ENCODE data around the gene LGALS3BP.

The LGALS3BP gene

GRCh38 chr17:79001190-79002020 is 21.7 kb upstream of the LGALS3BP start:
- TF ChIP-seq EGR1 (IDR thresholded peaks at IDR 0.05): no peak
- no peak for TF ChIP-seq REST (IDR thresholded peaks at IDR 0.05; ENCODE audit: low read depth)
- TF ChIP-seq RAD21 (IDR thresholded peaks at IDR 0.05; ENCODE audit: low read depth): no peak
- TF ChIP-seq, protein P1, sequence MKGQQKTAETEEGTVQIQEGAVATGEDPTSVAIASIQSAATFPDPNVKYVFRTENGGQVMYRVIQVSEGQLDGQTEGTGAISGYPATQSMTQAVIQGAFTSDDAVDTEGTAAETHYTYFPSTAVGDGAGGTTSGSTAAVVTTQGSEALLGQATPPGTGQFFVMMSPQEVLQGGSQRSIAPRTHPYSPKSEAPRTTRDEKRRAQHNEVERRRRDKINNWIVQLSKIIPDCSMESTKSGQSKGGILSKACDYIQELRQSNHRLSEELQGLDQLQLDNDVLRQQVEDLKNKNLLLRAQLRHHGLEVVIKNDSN (IDR thresholded peaks at IDR 0.05): no peak
- no peak for TF ChIP-seq TEAD4 (IDR thresholded peaks at IDR 0.05)
- no peak for TF ChIP-seq YY1 (IDR thresholded peaks at IDR 0.05; ENCODE audit: low read depth)
- no peak for TF ChIP-seq ZBTB7A (IDR thresholded peaks at IDR 0.05; ENCODE audit: low read depth)
- TF ChIP-seq CREB1 (IDR thresholded peaks at IDR 0.05; ENCODE audit: low read depth): no peak

DNA sequence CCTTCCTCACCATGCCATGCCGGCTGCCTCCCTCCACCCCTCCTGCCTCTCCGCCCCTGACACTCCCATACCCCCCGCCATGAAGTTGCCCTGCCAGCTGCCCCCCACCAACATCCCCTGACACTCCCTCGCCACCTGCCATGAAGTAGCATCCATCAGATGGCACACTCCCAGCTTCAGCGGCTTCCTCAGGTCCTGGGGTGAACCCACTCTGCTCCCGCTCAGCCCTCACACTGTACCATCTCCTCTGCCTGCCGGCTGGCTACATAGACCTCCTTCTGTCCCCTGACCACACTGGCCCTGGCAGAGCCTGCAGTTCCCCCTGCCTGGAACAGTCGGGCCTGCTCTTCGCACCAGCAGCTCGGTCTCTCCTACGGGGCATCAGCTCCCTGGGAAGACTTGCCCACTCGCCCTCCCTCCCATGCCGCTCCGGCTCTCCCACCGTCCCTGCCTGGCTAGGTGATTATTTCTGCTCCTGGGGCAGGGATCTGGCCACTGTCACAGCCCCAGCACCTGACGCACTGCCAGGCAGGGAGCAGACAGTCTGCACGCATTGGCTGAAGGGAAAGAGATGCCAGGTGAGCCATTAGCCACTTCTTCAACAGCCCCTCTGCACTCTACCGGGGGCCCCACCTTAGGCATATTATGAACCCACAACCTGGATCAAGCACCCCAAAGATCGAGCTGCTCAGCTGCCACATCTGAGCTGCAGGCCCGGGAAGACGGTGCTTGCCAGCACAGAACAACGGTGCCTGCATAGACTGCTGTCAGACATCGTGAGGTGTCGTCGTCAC is 20.9 kb upstream of the LGALS3BP start:
- no peak for TF ChIP-seq NFIC (IDR thresholded peaks at IDR 0.05)
- no peak for TF ChIP-seq FOXM1 (IDR thresholded peaks at IDR 0.05; ENCODE audit: borderline replicate concordance, low read depth)
- no peak for TF ChIP-seq EP300 (IDR thresholded peaks at IDR 0.05; ENCODE audit: borderline replicate concordance)
- TF ChIP-seq, protein P2, sequence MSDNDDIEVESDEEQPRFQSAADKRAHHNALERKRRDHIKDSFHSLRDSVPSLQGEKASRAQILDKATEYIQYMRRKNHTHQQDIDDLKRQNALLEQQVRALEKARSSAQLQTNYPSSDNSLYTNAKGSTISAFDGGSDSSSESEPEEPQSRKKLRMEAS (IDR thresholded peaks at IDR 0.05): no peak
- TF ChIP-seq TEAD4 (IDR thresholded peaks at IDR 0.05): no peak
- no peak for TF ChIP-seq CEBPB (IDR thresholded peaks at IDR 0.05)
- TF ChIP-seq TCF12 (IDR thresholded peaks at IDR 0.05; ENCODE audit: low read depth): no peak
- TF ChIP-seq TAF1 (IDR thresholded peaks at IDR 0.05; ENCODE audit: low read depth): no peak
- TF ChIP-seq ZBTB7A (IDR thresholded peaks at IDR 0.05; ENCODE audit: low read depth): no peak
- TF ChIP-seq CREB1 (IDR thresholded peaks at IDR 0.05; ENCODE audit: low read depth): no peak
- no peak for TF ChIP-seq RAD21 (IDR thresholded peaks at IDR 0.05; ENCODE audit: low read depth)
- TF ChIP-seq, protein P1 (IDR thresholded peaks at IDR 0.05): no peak
- TF ChIP-seq EGR1 (IDR thresholded peaks at IDR 0.05): no peak
- no peak for TF ChIP-seq REST (IDR thresholded peaks at IDR 0.05; ENCODE audit: low read depth)
- no peak for TF ChIP-seq YY1 (IDR thresholded peaks at IDR 0.05; ENCODE audit: low read depth)

DNA sequence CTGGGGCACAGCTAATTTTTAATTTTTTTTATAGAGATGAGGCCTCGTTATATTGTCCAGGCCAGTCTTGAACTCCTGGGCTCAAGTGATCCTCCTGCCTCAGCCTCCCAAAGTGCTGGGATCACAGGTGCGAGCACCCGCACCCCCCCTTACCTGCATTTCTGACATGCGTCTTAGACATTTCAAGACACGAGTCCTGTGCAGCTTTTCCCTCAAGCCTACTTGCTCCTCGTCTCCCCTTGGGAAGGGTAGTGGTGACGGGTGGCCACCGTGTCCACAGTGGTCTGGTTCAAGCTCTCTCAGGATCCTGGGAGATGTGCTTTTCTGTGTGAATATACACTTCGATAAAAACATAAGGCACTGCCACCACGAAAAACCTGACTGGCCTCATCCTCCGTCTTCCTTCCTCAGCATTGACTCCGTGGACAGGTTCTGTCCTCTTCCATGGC is 20.2 kb upstream of the LGALS3BP start:
- TF ChIP-seq RAD21 (IDR thresholded peaks at IDR 0.05; ENCODE audit: low read depth): no peak
- TF ChIP-seq, protein P1 (IDR thresholded peaks at IDR 0.05): no peak
- TF ChIP-seq YY1 (IDR thresholded peaks at IDR 0.05; ENCODE audit: low read depth): no peak
- no peak for TF ChIP-seq TEAD4 (IDR thresholded peaks at IDR 0.05)
- TF ChIP-seq EP300 (IDR thresholded peaks at IDR 0.05; ENCODE audit: borderline replicate concordance): no peak
- TF ChIP-seq TAF1 (IDR thresholded peaks at IDR 0.05; ENCODE audit: low read depth): no peak
- TF ChIP-seq REST (IDR thresholded peaks at IDR 0.05; ENCODE audit: low read depth): no peak
- no peak for TF ChIP-seq NFIC (IDR thresholded peaks at IDR 0.05)
- no peak for TF ChIP-seq CREB1 (IDR thresholded peaks at IDR 0.05; ENCODE audit: low read depth)
- TF ChIP-seq, protein P2 (IDR thresholded peaks at IDR 0.05): no peak
- TF ChIP-seq ZBTB7A (IDR thresholded peaks at IDR 0.05; ENCODE audit: low read depth): no peak
